ENCODE data around the gene PIK3R2.

DNA sequence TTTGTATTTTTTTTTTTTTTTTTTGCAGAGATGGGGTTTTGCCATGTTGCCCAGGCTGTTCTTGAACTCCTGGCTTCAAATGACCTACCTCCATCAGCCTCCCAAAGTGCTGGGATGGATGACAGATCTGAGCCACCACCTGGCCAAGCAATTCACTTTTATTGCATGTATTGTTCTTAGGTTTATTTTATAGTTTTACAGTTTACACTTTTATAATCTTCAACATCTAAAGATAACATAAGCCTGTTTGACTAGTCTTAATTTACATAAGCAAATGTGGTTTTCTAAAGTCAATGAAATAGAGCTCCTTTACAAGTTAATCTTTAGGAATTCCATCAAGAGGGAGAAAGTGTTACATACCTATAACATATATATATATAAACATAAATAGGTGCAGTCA is 30.6 kb downstream of the PIK3R2 start:
- TF ChIP-seq, protein P1, sequence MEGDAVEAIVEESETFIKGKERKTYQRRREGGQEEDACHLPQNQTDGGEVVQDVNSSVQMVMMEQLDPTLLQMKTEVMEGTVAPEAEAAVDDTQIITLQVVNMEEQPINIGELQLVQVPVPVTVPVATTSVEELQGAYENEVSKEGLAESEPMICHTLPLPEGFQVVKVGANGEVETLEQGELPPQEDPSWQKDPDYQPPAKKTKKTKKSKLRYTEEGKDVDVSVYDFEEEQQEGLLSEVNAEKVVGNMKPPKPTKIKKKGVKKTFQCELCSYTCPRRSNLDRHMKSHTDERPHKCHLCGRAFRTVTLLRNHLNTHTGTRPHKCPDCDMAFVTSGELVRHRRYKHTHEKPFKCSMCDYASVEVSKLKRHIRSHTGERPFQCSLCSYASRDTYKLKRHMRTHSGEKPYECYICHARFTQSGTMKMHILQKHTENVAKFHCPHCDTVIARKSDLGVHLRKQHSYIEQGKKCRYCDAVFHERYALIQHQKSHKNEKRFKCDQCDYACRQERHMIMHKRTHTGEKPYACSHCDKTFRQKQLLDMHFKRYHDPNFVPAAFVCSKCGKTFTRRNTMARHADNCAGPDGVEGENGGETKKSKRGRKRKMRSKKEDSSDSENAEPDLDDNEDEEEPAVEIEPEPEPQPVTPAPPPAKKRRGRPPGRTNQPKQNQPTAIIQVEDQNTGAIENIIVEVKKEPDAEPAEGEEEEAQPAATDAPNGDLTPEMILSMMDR (IDR thresholded peaks at IDR 0.05), result no peak
- TF ChIP-seq, protein P2, sequence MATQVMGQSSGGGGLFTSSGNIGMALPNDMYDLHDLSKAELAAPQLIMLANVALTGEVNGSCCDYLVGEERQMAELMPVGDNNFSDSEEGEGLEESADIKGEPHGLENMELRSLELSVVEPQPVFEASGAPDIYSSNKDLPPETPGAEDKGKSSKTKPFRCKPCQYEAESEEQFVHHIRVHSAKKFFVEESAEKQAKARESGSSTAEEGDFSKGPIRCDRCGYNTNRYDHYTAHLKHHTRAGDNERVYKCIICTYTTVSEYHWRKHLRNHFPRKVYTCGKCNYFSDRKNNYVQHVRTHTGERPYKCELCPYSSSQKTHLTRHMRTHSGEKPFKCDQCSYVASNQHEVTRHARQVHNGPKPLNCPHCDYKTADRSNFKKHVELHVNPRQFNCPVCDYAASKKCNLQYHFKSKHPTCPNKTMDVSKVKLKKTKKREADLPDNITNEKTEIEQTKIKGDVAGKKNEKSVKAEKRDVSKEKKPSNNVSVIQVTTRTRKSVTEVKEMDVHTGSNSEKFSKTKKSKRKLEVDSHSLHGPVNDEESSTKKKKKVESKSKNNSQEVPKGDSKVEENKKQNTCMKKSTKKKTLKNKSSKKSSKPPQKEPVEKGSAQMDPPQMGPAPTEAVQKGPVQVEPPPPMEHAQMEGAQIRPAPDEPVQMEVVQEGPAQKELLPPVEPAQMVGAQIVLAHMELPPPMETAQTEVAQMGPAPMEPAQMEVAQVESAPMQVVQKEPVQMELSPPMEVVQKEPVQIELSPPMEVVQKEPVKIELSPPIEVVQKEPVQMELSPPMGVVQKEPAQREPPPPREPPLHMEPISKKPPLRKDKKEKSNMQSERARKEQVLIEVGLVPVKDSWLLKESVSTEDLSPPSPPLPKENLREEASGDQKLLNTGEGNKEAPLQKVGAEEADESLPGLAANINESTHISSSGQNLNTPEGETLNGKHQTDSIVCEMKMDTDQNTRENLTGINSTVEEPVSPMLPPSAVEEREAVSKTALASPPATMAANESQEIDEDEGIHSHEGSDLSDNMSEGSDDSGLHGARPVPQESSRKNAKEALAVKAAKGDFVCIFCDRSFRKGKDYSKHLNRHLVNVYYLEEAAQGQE (IDR thresholded peaks at IDR 0.05; ENCODE audit: insufficient read depth in 1 of 2, low read depth in 2 of 2, low read length in 1 of 2), result no peak

All from Panc1 (cell line).